NCI-H2081 (cell line): Measurements from ENCODE around the gene UBALD2.
A peak's percentile ranks its signal among the peaks of the same experiment; 100 is the strongest.
"Not testable (repeated sequence)": the region's sequence is repeated elsewhere in the genome, so short reads cannot be mapped to it uniquely, and the experiment has no call there.

Experiments used
- DNase-seq, 2 experiments: peaks; one replicate each; lab custom pipeline; 2025; lab: John Stamatoyannopoulos, UW

Gene UBALD2

GRCh38 chr17:76278268-76278908, 13.2 kb downstream of the UBALD2 start:
- no peak for DNase-seq

- DNase-seq, result peak; percentile 73 to 84
These were observed 14.0 kb downstream of the UBALD2 start for GRCh38 chr17:76278952-76279741.

GRCh38 chr17:76279742-76280287, 14.7 kb downstream of the UBALD2 start:
- DNase-seq, result no peak

GRCh38 chr17:76280650-76281049, 15.5 kb downstream of the UBALD2 start:
- DNase-seq, result no peak

GRCh38 chr17:76281573-76282371, 16.6 kb downstream of the UBALD2 start:
- DNase-seq, result no peak

GRCh38 chr17:76292567-76292966, 27.4 kb downstream of the UBALD2 start:
- no peak for DNase-seq

GRCh38 chr17:76293106-76293505, 28.0 kb downstream of the UBALD2 start:
- no peak for DNase-seq

GRCh38 chr17:76296186-76296585, 31.0 kb downstream of the UBALD2 start:
- no peak for DNase-seq

- no peak for DNase-seq
These were observed 31.7 kb downstream of the UBALD2 start for GRCh38 chr17:76296889-76297288.

- no peak for DNase-seq
These were observed 32.3 kb downstream of the UBALD2 start for GRCh38 chr17:76297436-76297835.

GRCh38 chr17:76304226-76305134, 39.3 kb downstream of the UBALD2 start:
- no peak for DNase-seq

- DNase-seq, result not testable (repeated sequence)
These were observed 39.9 kb downstream of the UBALD2 start for GRCh38 chr17:76305135-76305454.

GRCh38 chr17:76307299-76307965, 42.3 kb downstream of the UBALD2 start:
- DNase-seq, result no peak

GRCh38 chr17:76307966-76308338, 42.8 kb downstream of the UBALD2 start, which contains the start of gene QRICH2:
Gene QRICH2 (minus strand): TSS chr17:76308276. CDS start chr17:76307998, 278 bp downstream.
- no peak for DNase-seq

GRCh38 chr17:76309461-76309860, 44.3 kb downstream of the UBALD2 start:
- DNase-seq, result no peak

- no peak for DNase-seq
These were observed 47.6 kb downstream of the UBALD2 start for GRCh38 chr17:76312735-76313134.

- no peak for DNase-seq
These were observed 49.5 kb downstream of the UBALD2 start for GRCh38 chr17:76314392-76315227.

GRCh38 chr17:76317535-76317934, 52.4 kb downstream of the UBALD2 start:
- no peak for DNase-seq

- no peak for DNase-seq
These were observed 53.4 kb downstream of the UBALD2 start for GRCh38 chr17:76318586-76318985.
